NT2/D1 (cell line): ENCODE measurements around the gene HOXB4.

ENCODE experiments used
- SUZ12 ChIP-seq: IDR thresholded peaks from 2 replicates; pipeline ENCODE4 v1.6.1; 2011; ENCODE audit not compliant: insufficient read length, insufficient read depth; ENCODE audit errors: extremely low read depth
- YY1 ChIP-seq: IDR thresholded peaks from 2 replicates; pipeline ENCODE4 v1.6.1; 2011; ENCODE audit not compliant: insufficient read length, insufficient read depth

DNA sequence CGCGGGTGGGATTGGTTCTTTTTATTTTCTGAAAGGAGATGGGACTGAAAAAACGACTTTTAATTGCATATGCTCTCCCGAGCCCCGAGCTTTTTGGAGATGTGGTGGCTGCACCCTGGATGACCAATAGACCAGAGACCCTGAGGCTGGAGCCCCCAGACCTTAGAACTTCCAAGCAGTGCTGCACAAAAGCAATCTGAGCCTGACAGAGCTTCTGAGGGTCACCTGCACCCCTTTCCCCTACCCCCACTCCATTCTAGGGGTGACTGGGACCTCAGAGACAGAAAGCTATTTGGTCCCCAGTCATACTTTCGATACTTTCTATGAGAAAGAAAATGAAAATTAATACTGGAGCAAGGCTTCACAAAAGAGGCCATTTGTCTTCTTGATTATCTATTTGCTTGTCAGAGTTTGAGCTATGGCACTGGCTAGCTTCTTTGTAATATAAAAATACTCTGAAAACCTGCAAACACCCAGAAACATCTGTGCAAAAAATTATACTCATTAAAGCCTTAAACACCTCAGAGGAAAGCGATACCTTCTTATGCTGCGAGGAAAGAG is 3.6 kb downstream of the HOXB4 start:
- TF ChIP-seq YY1 (no peak), SUZ12 (no peak)
